ENCODE results near the gene CSTF2.

DNA sequence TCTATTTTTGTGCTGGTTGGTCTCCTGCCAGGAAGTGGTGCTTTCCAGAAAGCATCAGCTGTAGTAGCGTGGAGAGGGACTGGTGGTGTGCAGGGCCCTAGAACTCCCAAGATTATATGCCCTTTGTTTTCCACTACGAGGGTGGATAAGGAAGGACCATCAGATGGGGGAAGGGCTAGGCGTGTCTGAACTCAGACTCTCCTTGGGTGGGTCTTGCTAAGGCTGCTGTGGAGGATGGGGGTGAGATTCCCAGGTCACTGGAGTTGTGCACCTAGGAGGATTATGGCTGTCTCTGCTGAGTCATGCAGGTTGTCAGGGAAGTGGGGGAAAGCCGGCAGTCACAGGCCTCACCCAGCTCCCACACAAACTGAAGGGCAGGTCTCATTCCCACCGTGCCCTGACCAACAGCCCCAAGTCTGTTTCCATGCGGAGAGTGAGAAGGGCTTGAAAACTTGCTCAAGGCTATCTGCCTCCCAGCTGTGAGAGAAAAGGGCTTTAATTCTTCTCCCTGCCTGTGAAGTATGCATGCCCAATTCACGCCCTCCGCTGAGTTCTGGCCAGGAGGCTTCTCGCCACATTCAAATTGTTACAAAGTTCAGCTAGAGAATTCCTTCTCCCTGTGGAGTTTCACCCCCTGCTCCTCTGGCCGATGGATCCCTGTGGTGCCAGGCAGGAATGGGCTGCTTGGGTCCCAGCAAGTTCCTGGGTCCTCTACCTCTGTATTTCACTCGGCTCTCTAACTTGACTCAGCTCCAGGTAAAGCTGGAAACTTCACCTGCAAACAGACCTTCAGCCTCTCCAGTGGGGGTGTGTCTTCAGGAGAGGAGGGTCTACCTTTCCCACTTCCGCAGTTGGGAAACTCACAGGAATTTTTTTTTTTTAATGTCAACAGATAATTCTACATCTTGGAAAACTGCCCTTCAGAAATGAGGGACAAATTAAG is 7.7 kb upstream of the CSTF2 start:
- TF ChIP-seq POLR2AphosphoS5 (IDR thresholded peaks at IDR 0.05; ENCODE audit: low read depth, low read length) (no peak), POLR2A (IDR thresholded peaks at IDR 0.05; ENCODE audit: low read depth, low read length) (no peak)

Measured in GM12892 (cell line).